GM18519 (cell line): Measurements from ENCODE around the gene MPC1.
A peak's percentile ranks its signal among the peaks of the same experiment; 100 is the strongest.

Source experiments
- ATAC-seq: cut with Tn5 transposase; IDR thresholded peaks from one replicate; pipeline ENCODE4 v1.9.1; 2021; ENCODE audit warnings: mild to moderate bottlenecking, moderate library complexity; ENCODE audit not compliant: unreplicated experiment, low FRiP score

MPC1 gene

DNA sequence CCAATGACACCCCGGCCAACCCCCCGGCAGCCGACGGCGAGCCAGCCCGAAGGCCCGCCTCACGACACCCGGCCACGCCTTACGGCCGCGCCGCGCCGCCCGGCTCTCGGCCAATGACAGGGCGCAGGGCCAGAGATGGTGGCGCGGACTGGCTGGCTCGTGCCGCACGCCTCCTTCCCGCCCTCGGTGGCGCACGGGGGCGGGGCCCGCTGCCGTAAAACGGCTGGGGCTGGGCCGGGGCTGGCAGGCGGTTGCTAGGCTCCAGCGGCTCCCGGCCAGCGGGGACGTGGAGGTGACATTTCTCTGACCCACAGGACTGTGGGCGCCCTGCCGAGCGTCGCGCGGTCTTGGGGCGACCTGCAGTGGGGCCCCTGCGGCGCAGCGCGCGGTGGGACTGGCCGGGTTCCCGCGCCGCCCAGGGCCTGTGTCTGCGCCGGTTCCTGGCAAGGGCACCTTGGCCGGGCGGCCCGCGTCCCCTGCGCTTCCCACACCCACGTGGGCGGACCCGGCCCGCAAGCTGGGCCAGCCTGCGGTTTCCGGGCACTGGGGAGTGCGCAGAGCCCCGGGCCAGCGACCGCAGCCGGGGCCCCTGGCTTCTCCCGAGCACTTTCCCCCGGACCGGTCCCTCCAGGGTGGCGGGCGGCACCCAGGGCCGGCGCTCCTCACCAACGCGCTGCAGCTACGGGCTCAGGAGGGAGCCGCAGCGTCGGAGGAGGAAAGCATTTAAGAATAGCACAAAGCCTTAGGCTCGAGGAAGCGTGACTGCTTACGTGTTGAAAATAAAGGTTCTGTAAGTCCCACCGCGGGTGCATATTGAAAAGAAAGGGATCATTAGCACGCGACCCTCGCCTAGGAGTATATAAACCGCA lies at the start of gene MPC1:
TSS of gene MPC1 (minus strand) at position 8 of the 869 bp plus-strand sequence. CDS start 64 bp downstream, outside the sequence.
- peak; percentile 76 for ATAC-seq

DNA sequence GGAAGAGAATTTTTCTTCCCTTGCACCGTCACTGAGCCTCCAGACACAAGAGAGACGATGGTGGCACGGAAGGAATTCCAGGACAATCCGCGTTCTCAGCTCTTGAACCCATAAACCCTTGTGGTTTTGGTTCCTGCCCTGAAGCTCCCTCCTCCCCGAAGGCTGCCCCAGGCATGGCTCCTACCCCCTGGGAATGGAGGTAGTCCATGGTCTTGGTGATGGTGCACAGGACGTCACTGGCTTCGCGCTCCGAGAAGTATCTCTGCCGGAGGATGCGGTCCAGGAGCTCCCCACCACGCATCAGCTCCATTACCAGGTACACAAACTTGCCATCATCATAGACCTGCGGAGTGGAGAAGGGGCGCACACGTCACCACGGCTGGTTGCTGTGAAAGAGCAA lies 47.5 kb upstream of the MPC1 start:
- ATAC-seq, result no peak

DNA sequence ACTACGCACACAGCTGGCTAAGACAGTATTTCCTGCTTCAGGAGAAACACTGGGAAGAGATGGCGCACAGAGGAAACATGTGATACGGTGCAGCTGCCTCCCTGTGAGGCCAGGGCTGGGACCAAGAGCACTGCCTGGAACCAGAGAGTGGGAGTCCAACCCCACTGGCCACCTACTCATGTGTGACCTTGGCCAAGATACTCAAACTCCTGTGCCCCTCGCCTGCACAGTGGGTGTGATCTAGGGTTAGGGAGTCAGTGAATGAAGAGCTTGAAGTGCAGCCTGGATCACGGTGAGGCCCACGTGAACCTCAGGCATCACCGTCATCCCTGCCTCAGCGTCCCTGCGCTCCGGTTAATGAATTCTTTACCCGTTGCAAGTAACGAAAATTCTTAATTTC lies 41.7 kb upstream of the MPC1 start:
- no peak for ATAC-seq

DNA sequence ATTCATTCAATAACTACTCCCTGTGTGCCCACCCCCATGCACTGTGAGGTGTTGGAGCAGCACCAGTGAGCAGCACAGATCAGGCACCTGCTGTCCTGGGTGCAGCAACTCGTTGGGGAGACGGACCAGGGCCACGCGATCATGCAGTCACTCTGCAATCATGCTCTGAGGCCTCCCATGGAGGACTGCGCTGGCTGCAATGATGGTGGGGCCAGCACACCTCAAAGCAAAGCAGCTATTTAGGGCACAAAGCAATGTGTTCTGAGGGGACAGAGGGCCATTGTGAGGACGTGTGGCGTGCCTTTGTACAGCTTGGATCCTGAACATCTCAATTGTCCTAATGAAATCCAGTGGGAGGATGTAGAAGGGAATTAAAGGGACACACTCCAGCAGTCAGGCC lies 41.0 kb upstream of the MPC1 start:
- no peak for ATAC-seq

DNA sequence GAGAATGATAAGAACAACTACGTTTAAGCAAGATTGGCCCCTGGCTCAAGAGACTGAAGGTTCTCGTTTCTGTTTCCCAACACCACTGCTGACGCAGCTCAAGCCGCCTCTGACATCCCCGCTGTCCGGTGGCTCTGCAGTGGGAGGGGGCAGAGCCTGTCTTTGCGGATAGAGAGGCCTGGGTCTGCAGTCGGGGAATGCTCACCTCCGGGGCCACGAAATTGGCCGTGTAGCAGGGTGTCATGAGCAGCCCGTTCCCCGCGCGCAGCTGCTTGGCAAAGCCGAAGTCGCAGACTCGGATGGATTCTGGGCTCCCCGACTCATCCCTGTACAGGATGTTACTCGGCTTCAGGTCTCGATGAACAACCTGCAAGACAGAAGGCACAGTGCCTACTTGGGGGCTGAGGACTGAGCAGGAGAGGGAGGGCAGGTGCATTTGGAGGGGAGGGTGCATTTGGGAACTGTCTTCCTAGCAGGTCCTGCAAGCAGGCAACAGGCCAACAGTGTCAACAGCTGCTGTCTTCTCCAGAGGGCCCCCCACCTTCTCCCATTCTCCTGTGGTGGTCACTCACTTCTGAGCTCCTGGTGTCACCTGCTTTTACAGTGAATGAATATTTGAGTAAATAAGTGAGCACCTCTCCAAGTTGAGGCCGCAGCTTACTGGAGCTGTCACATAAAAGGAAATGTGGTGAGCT lies 40.5 kb upstream of the MPC1 start:
- no peak for ATAC-seq

DNA sequence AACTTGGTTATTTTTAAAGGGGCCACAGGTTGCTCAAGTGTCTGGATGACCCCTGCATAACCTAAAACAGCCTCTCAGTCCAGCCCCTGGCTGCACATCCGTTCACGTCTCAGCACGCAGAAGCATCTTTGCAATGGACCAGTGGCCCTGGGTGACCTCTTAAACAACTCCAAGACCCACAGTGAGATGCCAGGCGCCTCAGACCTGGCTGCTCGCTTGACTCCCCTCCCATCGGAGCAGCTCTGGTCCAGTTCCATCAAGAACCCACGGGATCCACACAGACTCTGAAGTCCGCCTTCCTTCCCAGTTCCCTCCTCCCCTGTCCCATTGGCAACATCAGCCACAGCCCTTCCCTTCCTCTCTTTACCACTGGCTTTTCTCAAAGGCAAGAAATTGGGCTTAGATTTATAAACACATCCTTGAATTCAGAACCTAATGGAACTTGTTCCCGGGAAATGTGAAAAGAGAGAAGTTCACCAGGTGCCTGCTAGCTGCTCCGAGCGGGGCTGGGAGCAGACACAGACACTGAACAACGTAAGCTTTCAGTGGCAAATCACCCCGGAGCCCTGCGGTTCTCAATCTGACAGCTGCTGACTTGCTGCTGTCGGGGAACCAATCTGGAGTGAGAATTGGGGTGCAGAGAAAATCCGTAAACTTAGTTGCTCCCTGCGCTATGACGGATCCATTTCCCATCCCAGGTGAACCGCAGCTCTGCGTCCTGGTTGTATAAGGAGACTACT lies 39.6 kb upstream of the MPC1 start:
- no peak for ATAC-seq

DNA sequence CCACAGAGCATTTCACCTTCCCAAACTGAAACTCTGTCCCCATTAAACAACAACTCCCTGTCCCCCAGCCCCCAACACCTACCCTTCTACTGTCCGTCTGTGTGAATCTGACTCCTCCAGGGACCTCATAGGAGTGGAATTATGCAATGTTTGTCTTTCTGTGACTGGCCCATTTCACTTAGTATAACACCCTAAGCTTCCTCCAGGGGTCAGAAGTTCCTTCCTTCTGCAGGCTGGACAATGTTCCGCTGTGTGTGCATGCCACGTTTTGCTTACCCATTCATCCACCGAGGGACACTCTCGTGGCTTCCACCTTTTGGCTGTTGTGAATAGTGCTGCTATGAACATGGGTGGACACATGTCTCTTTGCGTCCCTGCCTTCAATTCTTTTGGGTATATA lies 37.6 kb upstream of the MPC1 start:
- ATAC-seq, result no peak

DNA sequence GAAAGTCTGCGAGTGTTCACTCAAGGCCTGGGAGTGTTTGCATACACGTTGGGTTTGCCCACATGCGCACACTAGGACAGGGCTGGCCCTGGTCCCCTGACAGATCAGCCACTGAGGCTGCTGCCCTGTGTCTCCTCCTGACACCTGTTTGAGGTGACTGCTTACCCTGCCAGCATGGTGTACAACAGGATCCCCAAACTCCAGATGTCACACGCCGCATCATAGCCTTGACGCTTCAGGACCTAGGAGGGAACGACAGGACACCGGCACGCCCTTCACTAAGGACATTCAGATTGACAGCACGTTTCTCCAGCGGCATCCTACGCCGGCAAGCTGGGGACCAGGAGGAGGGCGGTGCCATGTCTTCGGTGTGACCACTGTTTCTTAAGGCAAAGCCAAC lies 37.0 kb upstream of the MPC1 start:
- ATAC-seq, result no peak

DNA sequence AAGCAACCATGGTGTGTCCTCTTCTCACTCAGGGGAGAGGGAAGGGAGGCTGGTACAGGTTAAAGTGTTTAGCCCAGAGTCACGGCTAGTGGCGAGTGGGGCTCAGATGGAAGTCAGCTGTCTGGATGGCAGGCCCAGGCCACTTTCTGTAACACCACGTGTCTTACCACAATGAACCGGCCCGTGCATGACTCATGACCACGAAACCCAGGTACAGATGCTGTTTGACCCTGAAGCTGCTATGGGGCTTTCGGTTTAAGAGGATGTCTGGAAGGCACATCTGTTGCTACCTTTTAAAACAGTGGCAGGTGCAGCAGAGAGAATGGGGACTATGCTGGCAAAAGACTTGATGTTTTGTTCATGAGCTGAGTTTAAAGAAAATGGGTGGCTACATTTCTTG lies 36.5 kb upstream of the MPC1 start:
- ATAC-seq, result peak; percentile 75

DNA sequence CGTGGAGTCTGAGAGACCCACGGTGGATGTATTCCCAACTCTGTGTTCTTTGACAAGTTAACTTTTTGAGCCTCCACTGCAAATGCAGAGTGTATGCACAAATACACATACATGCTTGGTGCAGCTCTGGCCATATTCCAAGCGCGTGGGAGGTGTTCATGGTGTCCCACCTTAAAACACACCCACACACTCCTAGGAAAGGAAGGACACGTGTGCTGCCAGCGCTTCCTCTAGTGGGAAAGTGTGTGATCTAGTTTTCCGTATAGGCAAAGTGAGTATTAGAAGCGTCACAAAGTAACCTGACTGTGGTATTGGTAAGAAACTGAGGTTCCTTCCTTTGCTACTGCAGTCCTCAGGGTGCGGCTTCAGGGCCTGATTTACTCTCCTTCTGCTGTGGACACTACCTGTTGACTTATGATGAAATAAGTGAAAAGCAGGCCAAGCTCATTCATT lies 36.0 kb upstream of the MPC1 start:
- no peak for ATAC-seq

DNA sequence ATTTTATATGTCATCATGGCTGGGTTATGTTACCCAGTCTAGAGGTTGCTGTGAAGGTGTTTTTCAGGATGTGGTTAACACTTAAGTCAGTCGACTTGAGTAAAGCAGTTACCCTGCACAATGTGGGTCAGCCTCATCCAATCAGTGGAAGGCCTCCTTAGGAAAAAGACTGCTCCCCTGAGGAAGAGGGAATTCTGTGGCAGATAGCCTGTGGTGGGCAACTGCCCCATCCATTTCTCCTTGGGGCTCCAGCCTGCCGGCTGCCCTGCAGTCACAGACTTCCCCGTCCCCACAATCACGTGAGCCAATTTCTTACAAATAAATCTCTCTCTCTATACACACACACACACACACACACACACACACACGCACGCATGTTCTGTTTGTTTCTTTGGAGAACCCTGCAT lies 34.5 kb upstream of the MPC1 start:
- no peak for ATAC-seq

DNA sequence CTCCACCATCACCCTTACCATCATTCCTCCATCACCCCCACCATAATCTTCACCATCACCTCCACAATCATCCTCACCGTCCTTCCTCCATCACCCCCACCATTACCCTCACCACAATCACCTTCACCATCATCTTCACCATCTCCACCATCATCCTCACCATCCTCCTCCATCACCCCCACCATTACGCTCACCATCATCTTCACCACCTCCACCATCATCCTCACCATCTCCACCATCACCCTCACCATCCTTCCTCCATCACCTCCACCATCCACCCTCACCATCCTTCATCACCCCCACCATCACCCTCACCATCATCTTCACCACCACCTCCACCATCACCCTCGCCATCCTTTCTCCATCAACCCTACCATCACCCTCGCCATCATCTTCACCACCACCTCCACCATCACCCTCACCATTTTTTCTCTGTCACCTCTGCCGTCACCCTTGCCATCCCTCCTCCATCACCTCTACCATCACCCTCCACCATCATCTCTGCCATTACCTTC lies 33.1 kb upstream of the MPC1 start:
- no peak for ATAC-seq

DNA sequence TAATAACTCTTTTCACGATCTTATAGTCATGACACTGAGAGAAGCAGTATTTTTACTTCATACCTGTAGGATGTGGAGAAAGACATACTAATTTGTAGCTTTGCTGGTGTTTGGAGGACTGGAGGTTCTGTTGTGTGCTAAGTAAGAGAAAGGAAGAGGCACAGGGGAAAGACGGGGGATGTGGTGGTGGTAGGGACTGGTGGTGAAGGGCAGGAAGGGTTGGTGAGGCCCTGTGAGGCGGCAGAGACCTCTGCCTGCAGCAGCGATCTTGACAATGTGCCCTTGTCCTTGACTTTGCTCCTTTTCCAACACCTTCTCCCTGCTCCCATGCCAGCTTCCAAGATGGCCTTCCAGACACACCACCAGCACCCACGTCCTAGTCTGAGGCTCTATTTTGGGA lies 32.6 kb upstream of the MPC1 start:
- ATAC-seq, result no peak

DNA sequence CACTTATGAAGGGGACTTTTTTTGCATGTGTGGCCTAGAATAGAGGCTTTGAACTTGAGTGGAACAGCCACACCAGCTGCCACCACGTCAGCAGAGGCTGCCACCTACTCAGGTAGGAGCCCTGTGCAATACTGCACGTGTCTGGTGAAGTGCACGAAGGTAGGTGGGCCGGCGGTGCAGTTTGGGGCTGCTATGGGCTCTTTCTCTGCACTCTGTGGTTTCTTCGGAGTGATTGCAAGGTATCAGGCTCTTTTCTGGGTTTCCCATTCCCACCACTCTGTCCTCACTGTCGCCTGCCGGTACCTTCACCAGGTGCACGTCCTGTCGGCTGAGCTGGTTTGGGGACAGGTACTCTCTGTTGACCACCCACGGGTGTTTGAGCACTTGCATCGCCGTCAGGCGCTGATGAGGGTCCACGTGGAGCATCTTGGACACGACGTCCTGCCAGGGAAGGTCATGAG lies 30.8 kb upstream of the MPC1 start:
- ATAC-seq, result no peak

DNA sequence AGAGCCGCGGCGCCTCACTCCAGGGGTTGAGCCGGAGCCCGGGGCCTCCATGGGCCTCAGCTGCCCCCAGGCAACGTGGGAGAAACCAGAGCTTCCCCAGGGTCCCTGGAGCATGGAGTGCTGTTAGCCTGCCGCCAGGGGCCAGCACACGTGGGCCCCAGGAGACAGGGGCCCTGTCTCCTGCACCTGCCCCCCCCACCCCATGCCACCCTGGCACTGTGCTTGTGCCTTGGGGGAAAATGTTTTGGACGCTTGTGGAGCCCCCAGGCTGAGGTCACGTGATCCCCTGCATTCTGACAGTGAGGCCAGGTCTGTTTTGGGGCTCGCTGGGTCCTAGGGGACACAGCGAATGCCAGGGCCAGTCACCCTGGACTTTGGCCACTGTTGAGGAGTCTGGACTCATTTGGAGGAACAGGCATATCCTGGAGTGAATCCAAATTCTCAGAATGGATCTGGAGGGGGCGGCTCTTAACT lies 30.2 kb upstream of the MPC1 start:
- no peak for ATAC-seq

DNA sequence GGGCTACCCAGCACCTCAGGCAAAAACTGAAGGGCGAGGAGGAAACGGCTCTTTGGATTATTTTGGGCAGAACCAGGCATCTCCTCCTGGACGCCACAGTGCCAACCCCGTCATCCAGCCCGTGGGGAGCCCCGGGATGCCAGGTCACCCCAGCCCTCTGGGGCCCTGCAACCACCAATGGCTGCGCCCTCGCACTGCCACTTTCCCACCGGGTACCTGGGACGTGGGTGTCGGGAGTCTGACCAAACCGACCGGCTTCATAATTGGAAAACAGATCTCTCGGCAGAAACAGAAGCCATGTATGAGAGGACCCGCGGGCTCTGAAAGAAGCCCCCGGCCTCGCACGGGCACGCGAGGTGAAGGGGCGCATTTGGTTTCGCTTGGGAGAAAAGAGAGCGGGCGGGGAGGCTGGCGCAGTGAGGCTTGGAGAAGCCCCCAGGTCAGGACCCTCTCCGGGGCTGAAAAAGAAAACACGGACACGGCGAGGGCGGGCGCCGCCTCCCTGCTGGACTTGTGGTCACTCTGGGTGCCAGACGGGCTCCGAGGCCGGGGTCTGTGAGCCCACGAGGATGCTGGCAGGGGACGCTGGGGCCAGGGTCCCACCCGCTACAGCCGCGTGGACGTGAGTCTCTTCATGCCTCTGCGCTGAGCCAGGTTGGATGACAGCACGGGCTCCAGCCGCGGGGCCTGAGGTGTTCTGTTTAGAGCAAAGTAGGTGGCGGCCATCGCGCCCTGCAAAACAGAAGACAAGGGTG lies 29.6 kb upstream of the MPC1 start:
- no peak for ATAC-seq

DNA sequence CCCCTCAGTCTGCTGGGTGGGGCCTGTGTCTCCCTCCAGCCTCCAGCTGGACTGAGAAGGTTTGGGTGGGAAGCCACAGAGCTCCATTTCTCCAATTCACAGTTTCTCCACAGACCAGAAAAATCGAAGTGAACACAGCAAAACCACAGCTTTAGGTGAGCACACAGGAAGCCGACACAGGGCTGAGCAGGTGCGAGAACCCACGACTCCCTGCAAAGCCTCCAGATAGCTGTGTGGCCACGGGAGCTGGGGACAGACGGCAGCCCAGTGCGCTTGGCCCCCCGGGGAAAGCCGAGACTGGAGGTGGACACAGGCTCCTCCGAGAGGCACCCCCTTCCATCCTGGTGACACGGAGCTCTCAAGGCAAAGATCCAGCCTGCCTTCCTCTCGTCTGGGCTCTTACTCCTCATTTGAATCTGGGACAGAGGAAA lies 29.0 kb upstream of the MPC1 start:
- no peak for ATAC-seq

DNA sequence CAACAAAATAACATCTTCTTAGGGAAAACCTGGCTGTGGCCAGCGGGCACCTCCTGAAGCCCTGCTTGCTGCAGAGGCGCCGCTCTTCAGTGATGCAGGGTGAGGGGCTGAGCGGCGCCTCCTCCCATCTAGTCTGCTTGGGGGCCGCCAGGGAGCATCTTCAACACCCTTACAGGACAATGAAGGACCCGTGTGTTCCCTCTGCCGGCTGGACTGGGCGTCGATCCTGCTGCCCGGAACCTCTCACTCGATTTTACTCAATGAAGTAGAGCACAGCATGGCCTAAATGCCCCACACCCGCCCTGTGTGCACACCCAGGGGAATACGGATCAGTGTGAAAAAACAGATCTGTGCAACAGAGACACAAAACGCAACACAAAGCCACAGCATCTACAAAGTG lies 28.5 kb upstream of the MPC1 start:
- ATAC-seq, result no peak

DNA sequence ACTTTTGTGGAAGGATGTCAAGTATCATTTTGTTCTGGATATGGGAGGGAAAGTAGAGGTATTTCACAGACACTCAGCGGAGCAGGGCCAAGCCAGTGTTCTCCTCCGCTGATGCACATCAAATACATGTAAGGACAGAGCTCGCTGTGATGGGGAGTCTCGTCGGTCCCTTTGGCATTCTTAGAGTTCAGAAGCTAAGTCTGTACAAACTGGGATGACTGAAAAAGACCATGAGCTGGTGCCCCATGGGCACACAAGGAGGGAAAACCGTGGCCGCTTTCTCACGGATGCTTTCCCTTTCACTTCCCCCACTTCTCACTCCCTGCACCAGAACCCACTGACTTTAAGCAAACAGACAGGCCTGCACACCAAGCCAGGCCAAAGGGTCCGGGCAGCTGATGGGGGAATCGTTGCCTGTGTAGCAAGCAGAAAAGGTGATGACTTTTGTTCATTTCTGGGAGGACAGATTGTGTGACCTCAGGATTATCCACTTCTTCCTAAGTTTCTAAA lies 27.7 kb upstream of the MPC1 start:
- no peak for ATAC-seq
